GM03348 (cell line): ENCODE results near the gene ORC2.
A peak's percentile ranks its signal among the peaks of the same experiment; 100 is the strongest.
"Not testable (repeated sequence)": the region's sequence is repeated elsewhere in the genome, so short reads cannot be mapped to it uniquely, and the experiment has no call there.

ENCODE experiments used
- DNase-seq: peaks from one replicate; pipeline ENCODE4 v3.0.0; 2012; ENCODE audit warnings: low spot score

ORC2 gene

DNA sequence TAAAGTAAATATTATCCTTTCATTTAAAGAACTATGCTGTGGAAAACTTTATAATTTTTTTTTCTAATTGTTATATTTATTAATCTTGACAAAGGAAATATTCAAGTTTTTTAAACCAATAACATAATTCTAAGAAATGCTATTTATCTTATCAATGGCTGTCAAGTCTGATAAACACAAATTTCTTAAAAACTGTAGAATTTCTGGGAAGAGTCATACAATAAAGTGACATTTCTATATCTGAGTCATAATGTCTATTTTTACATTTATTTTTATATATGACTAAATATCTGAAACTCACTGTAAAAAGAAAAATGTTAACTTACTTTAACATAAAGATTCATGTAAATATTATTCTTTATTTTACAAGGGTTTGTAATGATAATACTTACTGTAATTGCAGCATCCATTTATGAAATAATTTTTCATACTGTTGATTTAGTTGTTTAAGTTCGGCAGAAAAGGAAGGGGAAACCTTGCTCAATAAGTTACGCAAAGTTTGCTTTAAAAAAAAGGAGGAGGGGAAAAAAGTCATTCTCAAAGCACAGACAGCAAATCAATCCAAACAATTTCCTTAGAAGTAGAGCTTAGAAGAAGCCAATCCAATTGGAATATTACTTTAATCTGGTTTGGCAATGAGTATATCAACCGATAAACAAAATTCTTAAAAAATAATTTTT, 32.4 kb downstream of the ORC2 start:
- DNase-seq, result no peak

- no peak for DNase-seq
Observed at GRCh38 chr2:200929334-200930249, 33.9 kb downstream of the ORC2 start.

- no peak for DNase-seq
Observed at GRCh38 chr2:200922439-200922838, 41.0 kb downstream of the ORC2 start.

- DNase-seq, result peak; percentile 73
Observed at GRCh38 chr2:200913654-200914053, 49.8 kb downstream of the ORC2 start.

GRCh38 chr2:200909958-200910357, 53.5 kb downstream of the ORC2 start:
- no peak for DNase-seq

DNA sequence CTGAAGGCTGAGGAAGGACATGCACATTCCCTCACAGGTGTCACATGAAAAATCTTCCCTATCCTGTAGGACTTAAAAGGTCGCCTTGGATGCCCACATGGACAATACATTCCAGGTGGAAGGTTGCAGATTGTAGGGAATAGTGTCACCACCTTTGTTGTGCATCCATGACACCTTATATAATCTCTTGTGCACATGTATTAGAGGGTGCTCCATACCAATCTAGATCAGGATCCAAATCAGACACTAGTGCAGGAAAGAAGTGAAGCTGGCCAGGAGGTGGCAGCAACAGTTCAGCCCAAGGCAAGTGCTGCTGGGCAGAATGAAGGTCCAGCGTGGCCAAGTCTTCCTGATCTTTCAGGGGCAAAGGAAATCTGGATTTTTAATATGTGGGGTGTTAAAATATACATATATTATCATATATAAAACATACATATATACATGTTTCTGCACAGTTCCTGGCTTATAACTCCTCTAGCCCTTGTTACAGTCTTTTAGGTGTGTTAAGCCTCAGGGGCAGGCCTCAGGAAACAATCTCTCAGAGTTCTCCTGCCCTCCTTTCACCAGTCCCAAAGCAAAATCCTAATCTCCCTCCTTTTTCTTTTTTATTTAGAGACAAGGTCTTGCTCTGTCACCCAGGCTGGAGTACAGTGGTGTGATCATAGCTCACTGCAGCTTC, 57.7 kb downstream of the ORC2 start:
- DNase-seq, result peak; percentile 79

DNA sequence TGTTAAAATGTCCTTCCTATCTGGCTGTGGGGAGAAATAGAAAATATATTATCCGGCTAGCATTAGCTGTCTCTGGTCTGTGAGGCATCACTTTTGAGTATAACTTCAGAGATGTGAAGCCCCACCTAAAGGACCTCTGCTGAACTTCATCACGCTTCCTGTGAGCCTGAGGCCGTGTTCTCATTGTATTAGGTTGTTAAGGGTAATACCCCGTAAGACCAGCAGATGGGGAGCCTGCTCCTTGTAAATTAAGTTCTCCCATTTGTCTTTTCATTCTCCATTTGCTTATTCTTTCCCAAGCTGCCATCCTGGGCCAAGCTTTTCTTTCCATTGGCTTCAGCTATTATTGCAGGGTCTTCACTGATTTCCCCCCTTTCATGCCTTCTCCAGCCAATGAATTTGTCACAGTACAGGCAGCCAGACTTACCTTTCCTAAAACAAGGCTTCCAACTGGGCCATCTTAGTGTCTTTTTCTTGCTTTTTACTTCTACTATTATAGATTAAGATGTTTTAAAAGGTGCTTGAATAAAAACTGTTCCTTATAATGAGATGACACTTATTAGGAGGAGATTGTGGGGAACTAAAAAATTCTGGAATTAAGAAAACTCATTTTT, 61.9 kb downstream of the ORC2 start:
- DNase-seq, result peak; percentile 88

DNA sequence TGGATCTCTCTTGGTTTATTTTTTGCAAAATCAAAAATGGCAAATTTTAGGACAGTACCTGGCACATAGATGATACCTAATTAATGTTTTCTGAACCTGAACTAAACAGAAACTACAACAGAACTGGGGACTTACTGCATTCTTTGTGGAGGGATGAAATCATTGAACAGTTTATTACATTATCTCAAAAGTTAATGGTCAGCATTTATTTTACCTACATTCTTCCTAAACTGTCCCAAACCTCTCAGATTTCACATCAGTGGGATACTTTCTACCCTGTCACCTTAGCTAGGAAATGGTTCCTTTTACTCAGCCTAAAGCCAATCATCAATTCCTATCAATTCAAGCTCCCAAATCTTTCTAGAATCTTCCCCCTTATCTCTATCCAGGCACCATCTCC, 64.0 kb downstream of the ORC2 start:
- DNase-seq, result no peak

- DNase-seq, result peak; percentile 94
Observed at GRCh38 chr2:200888704-200889625, 74.5 kb downstream of the ORC2 start, which contains the start of the genes NIF3L1 and PPIL3. NIF3L1 (plus strand) TSS chr2:200889371; CDS start chr2:200891944, 2,573 bp downstream. PPIL3 (minus strand) TSS chr2:200889077; CDS start chr2:200887615, 1,462 bp downstream.

DNA sequence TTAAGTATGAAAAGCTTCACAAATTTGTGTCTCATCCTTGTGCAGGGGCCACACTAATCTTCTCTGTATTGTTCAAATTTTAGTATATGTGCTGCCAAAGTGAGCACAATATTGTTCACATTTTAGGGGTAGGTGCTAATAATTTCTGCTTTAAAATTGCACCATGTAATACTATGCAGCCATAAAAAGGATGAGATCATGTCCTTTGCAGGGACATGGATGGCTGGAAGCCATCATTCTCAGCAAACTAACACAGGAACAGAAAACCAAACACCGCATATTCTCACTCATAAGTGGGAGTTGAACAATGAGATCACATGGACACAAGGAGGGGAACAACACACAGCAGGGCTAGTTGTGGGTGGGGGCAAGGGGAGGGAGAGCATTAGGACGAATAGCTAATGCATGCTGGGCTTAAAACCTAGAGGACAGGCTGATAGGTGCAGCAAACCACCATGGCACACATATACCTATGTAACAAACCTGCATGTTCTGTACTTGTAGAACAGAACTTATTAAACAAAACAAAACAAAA, 81.7 kb downstream of the ORC2 start:
- not testable (repeated sequence) for DNase-seq

DNA sequence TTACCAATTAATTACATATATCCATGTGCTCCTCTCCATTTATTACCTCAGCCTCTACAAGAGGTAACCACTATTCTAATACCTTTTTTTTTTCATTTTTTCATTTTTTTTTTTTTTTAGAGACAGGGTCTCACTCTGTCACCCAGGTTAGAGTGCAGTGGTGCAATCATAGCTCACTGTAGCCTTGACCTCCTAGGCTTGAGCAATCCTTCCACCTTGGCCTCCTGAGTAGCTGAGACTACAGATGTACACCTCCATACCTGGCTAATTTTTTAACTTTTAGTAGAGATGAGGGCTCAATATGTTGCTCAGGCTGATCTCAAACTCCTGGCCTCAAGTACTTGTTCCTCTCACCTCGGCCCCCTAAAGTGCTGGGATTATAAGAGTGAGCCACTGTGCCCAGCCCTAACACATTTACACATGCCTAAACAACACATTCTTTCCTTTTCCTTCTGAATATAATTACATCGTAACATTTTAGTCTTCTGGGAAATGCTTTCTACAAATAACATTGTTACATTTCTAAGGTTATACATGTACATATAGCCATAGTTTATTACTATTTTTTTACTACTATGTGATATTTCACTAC, 85.1 kb downstream of the ORC2 start:
- DNase-seq, result no peak

DNA sequence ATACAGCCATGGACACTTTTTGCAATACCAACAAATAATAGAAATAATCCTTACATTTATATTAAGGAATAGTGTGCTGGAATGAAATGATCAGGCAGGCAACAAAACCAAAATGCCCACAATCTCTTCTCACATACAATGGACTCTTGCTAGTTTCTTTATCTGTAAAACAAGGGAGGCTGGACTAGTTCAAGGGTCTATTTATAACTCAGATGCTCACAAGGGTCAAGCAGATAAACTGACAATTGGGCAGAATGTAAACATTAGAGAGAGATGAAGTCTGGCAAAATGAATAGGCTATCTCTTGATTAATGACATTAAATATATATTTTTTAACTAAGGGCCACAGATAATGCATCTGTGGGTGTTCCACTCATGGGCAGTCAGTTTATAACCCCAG, 86.0 kb downstream of the ORC2 start:
- DNase-seq, result no peak

GRCh38 chr2:200873560-200873959, 89.9 kb downstream of the ORC2 start:
- no peak for DNase-seq

DNA sequence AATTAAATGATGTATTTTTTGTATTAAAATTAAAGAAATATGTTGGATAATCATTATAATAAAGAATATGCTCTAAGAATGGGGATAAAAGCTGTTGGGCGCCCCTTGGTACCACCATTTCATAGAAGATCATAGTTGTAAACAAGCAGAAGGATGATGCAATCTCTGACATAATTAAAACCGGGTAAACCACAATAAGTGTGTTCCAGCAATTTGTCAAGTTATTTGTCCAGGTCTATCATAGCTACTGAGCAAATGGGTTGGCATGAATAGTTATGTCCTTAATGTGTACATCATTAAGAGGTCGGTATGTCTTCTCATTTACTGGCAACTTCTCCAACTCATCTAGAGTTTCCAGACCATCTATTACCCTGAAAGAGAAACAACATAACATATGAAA, 92.3 kb downstream of the ORC2 start:
- DNase-seq, result no peak

DNA sequence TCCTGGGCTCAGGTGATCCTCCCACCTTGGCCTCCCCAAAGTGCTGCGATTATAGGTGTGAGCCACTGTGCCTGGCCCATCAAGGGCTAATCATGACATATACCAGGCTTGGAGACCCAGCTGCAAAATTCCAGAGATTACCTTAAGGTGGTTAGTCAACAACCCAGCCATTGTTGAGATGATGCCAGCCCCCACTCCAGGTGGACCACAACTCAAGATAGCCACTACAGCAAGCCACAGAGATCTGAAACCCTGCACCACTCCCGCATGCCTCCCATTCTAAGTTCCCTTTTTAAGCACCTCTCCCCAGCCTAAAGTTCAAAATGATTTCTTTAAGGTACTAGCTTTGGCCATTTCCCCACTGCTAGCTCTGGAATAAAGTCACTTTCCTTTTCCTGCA, 94.4 kb downstream of the ORC2 start:
- DNase-seq, result no peak

DNA sequence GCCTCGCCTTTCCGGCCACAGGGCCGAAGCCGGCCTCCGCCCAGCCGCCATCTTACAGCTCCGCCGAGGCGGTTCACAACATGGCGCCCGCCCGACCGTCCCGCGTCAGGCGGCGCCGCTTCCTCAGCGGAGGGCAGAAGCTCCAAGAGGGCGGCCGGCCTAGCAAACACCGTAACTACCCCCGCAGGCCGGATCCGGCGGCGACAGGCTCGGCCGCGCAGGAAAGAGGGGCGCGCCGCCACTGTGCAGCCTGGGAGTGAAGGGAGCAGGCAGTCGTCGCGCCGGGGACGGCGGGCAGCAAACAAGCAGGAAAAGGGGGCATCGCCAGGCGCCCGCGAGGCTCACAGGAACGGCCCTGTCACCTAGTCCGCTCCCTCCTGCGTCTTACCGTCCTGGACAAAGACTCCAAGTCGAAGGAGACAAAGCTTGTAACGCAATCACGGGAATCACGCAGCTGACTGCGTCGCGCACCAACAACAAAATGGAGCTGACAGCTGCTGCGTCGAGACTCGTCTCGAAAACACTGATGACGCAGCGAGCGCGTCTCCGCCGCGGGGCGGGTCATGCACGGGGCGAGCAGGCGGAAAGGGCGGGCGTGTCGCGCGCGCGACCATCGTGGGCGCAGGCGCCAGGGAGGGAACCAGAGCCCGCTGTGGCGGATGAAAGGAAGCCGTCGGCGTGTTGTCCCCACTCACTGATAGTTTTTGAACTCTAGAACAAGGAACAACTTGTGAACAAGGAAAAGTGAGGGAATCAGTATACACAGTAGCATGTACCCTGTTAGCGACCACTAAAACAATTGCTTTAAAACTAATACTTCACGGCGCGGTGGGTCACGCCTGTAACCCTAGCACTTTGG, 99.1 kb downstream of the ORC2 start, which contains the start of gene CLK1:
Gene CLK1 (minus strand): TSS at position 483 of the 859 bp plus-strand sequence. CDS start 2,796 bp downstream, outside the sequence.
- DNase-seq, result peak; percentile 98

- DNase-seq, result no peak
Observed at GRCh38 chr2:200863782-200864175, 99.7 kb downstream of the ORC2 start.

GRCh38 chr2:200862532-200863000, 100.9 kb downstream of the ORC2 start:
- DNase-seq, result no peak

- no peak for DNase-seq
Observed at GRCh38 chr2:200861617-200862155, 101.8 kb downstream of the ORC2 start.
